GM18505 (cell line): Measurements from ENCODE around the gene WDR38.
"Not testable (repeated sequence)": the region's sequence is repeated elsewhere in the genome, so short reads cannot be mapped to it uniquely, and the experiment has no call there.

Source experiments
- ATAC-seq: cut with Tn5 transposase; IDR thresholded peaks from one replicate; pipeline ENCODE4 v1.9.1; 2021; ENCODE audit not compliant: unreplicated experiment
- POLR2A ChIP-seq: IDR thresholded peaks from 4 replicates; pipeline ENCODE4 v1.6.1; 2011; ENCODE audit warnings: borderline replicate concordance; ENCODE audit not compliant: insufficient read depth, insufficient read length; ENCODE audit errors: extremely low read depth

The WDR38 gene

GRCh38 chr9:124818431-124819281 is 34.6 kb upstream of the WDR38 start:
- no peak for ATAC-seq
- no peak for TF ChIP-seq POLR2A

- no peak for TF ChIP-seq POLR2A
- no peak for ATAC-seq
Measured at GRCh38 chr9:124820698-124821623, 32.3 kb upstream of the WDR38 start.

- TF ChIP-seq POLR2A, result no peak
- ATAC-seq, result no peak
Measured at GRCh38 chr9:124828489-124829333, 24.5 kb upstream of the WDR38 start.

- no peak for ATAC-seq
- TF ChIP-seq POLR2A, result no peak
Measured at GRCh38 chr9:124829334-124829669, 24.0 kb upstream of the WDR38 start.

- no peak for ATAC-seq
Measured at GRCh38 chr9:124830593-124830992, 22.7 kb upstream of the WDR38 start.

GRCh38 chr9:124831642-124832364 is 21.5 kb upstream of the WDR38 start:
- no peak for ATAC-seq
- TF ChIP-seq POLR2A, result no peak

More at GRCh38 chr9:124830593-124830992, 22.7 kb upstream of the WDR38 start:
- TF ChIP-seq POLR2A, result no peak

- TF ChIP-seq POLR2A, result no peak
- no peak for ATAC-seq
Measured at GRCh38 chr9:124834591-124834990, 18.7 kb upstream of the WDR38 start.

- ATAC-seq, result no peak
- no peak for TF ChIP-seq POLR2A
Measured at GRCh38 chr9:124835026-124835557, 18.2 kb upstream of the WDR38 start.

GRCh38 chr9:124838132-124838531 is 15.1 kb upstream of the WDR38 start:
- ATAC-seq, result not testable (repeated sequence)

- not testable (repeated sequence) for ATAC-seq
Measured at GRCh38 chr9:124838567-124839275, 14.5 kb upstream of the WDR38 start.

GRCh38 chr9:124839612-124840299 is 13.5 kb upstream of the WDR38 start:
- no peak for ATAC-seq
- TF ChIP-seq POLR2A, result no peak
